GM15510 (cell line): ENCODE measurements around the gene BPI.

ENCODE experiments used
- POLR2A ChIP-seq: IDR thresholded peaks from 3 replicates; pipeline ENCODE4 v1.6.1; 2011; ENCODE audit warnings: borderline replicate concordance; ENCODE audit not compliant: insufficient read length; ENCODE audit errors: extremely low read depth

The BPI gene

GRCh38 chr20:38336726-38337125, 32.8 kb downstream of the BPI start:
- no peak for TF ChIP-seq POLR2A

GRCh38 chr20:38337561-38338140, 33.7 kb downstream of the BPI start:
- no peak for TF ChIP-seq POLR2A

- no peak for TF ChIP-seq POLR2A
Measured at GRCh38 chr20:38338849-38339520, 35.0 kb downstream of the BPI start.

GRCh38 chr20:38339997-38340396, 36.0 kb downstream of the BPI start:
- no peak for TF ChIP-seq POLR2A

GRCh38 chr20:38340693-38341092, 36.7 kb downstream of the BPI start:
- no peak for TF ChIP-seq POLR2A

- no peak for TF ChIP-seq POLR2A
Measured at GRCh38 chr20:38342216-38342615, 38.3 kb downstream of the BPI start.

GRCh38 chr20:38342713-38343310, 38.9 kb downstream of the BPI start:
- TF ChIP-seq POLR2A, result no peak

GRCh38 chr20:38343311-38344106, 39.6 kb downstream of the BPI start:
- no peak for TF ChIP-seq POLR2A

- TF ChIP-seq POLR2A, result no peak
Measured at GRCh38 chr20:38344107-38344701, 40.2 kb downstream of the BPI start.

- no peak for TF ChIP-seq POLR2A
Measured at GRCh38 chr20:38345643-38346042, 41.7 kb downstream of the BPI start.

GRCh38 chr20:38346247-38346651, 42.3 kb downstream of the BPI start, which contains the start of gene LBP:
LBP (plus strand) TSS chr20:38346482; CDS start chr20:38346517, 35 bp downstream.
- no peak for TF ChIP-seq POLR2A

GRCh38 chr20:38346741-38347140, 42.8 kb downstream of the BPI start:
- no peak for TF ChIP-seq POLR2A

GRCh38 chr20:38349856-38350255, 45.9 kb downstream of the BPI start:
- TF ChIP-seq POLR2A, result no peak

GRCh38 chr20:38350879-38351775, 47.2 kb downstream of the BPI start:
- TF ChIP-seq POLR2A, result no peak
